GM18870 (cell line): ENCODE measurements around the gene ACYP2.
A peak's percentile ranks its signal among the peaks of the same experiment; 100 is the strongest.
"Not testable (repeated sequence)": the region's sequence is repeated elsewhere in the genome, so short reads cannot be mapped to it uniquely, and the experiment has no call there.

ENCODE experiments used
- ATAC-seq: cut with Tn5 transposase; IDR thresholded peaks from one replicate; pipeline ENCODE4 v1.9.1; 2021; ENCODE audit warnings: moderate library complexity; ENCODE audit not compliant: unreplicated experiment

The ACYP2 gene

DNA sequence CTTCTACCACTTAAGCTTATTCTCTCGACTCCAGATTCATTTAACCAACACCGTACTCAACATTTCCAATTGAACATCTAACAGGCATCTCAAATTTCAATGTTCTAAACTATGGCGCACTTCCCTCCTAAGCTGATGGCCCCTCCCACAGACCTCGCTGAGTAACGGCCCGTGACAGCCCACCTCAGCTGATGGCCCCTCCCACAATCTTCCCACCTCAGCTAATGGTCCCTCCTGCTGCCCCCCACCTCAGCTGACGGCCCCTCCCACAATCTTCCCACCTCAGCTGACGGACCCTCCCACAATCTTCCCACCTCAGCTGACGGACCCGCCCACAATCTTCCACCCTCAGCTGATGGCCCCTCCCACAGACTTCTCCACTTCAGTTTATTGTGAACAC, 197.7 kb downstream of the ACYP2 start:
- no peak for ATAC-seq

DNA sequence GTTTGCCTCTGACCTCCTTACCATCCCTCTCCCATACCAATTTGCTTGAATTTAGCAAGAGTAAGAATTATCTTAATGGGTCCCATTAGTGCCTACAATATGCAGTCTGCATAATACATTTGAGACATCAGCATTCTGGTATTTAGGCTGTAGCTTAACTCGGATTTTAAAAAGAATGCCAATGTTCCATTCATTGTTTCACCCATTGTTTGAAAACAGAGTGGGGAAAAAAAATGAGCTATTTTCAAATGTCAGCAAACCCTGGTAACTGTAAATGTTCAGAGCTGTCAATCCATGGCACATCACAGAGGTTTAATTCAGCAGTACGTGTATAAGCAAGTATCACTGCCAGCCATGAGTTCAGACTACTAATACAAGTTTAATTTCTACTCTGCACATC, 202.6 kb downstream of the ACYP2 start:
- no peak for ATAC-seq

DNA sequence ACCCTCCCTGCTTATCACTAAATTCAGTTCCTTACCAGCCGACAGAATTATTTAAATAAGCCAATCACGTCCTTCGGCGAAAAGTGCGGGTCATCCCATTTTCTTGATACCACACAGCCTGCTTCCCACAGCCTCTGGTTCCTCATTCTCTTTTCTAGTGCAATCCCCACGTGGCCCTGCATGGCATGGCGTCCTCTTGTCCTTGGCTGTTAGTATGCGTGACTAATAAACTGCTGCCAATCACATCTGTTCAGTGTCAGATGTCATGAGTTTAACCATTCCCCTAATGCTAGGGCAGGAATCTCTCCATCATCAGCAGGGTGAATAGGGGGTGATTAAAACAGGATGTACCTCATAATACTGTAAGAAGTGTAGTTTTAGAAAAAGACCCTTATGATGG, 203.4 kb downstream of the ACYP2 start:
- no peak for ATAC-seq

DNA sequence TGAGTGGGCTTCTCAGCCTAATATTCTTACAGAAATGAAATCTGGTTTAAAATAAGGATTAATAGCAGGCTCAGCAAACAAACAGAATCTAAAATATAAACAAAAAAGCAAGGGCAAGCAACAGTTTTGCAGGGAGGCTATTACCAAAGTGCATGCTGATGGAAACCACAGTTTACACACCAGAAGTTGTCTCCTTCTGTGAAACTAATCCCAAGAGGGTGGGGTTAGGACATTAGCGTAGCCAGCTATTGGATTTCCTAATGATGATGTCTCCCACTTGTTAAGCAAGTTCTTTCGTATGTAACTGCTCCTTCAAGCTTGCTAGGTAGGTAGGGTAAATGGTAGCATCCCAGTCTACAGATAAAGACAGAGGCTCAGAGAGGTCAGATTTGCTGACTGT, 205.6 kb downstream of the ACYP2 start:
- ATAC-seq = no peak

DNA sequence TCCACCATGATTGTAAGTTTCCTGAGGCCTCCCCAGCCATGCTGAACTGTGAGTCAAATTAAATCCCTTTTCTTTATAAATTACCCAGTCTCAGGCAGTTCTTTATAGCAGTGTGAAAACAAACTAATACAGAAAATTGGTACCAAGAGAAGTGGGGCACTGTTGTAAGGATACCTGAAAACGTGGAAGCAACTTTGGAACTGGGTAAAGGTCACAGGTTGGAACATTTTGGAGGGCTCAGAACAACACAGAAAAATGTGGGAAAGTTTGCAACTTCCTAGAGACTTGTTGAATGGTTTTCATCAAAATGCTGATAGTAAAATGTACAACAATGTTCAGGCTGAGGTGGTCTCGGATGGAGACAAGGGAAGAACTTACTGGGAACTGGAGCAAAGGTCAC, 209.1 kb downstream of the ACYP2 start:
- not testable (repeated sequence) for ATAC-seq

DNA sequence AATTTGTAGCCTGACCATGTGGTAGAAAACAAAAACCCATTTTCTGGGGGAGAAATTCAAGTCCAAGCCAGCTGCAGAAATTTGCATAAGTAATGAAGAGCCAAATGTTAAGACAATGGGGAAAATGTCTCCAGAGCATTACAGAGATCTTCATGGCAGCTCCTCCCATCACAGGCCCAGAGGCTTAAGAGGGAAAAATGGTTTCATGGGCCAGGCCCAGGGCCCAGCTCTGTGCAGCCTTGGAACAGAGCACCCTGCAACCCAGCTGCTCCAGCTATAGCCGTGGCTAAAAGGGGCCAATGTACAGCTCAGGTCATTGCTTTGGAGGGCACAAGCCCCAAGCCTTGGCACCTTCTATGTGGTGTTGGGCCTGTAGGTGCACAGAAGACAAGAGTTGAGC, 209.7 kb downstream of the ACYP2 start:
- ATAC-seq = no peak

DNA sequence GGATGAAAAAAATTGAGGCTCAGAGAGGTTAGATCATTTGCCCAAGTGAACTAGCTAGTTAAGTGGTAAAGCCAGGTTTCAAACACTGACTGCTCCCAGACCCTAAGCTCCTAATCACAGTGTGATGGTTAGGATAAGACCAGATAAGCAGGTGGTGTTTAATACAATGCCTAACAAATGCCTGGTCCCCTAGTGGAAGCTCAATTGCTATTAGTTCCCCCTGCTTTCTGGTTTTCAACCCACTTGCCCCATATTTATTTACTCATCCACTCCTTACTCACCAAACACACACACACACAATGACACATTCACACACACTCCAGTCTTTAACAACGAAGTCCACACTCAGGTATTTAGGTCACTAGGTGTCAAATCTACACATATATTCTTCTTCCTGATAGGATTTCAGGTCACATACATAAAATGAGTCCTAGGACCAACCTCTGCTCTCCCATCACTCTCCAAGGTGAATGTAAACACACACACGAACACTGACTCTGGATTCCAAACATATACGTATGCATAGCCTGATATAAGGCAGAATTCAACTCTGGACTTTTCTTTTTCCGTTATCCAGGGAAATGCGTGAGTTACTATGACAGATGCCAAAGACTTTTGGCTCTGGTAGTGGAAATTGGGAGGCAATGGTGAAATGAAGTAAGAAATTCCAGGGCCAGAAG, 214.2 kb downstream of the ACYP2 start:
- ATAC-seq = no peak

DNA sequence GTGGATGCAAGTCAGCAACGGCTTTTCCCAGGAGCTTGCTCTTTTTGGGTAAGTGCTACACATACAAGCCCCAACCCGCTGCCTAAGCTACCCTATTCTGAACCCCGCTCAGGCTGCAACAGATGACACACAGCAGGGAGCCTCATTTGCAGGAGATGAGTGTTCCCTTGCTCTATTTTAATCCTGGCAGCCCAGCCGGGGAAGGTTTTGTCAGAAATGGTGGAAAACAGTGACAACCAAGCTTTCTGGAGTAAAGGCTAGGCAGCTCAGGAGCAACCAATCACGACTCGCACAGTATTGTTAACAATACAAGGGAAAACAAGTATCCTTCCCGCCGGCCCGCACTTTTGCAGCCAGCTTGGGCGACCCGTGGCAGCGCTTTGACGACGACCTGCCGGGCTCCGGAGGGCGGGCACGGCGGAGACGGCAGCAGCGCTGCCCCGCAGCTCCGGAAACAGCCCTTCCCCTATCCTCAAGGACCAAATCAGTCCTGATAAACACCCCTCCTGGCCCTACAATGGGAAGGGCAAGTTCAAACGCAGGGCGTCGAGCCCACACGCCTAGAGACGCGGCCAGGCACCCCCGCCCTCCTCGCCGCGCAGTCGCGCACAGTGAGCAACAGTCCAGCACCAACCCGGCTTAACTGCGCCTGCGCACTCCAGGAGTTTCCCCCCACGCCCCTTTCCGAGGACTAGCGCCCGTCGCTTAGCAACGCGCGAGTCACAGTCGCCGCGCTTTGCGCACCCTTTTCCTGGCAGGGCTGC, 214.9 kb downstream of the ACYP2 start:
- ATAC-seq = peak; percentile 90

DNA sequence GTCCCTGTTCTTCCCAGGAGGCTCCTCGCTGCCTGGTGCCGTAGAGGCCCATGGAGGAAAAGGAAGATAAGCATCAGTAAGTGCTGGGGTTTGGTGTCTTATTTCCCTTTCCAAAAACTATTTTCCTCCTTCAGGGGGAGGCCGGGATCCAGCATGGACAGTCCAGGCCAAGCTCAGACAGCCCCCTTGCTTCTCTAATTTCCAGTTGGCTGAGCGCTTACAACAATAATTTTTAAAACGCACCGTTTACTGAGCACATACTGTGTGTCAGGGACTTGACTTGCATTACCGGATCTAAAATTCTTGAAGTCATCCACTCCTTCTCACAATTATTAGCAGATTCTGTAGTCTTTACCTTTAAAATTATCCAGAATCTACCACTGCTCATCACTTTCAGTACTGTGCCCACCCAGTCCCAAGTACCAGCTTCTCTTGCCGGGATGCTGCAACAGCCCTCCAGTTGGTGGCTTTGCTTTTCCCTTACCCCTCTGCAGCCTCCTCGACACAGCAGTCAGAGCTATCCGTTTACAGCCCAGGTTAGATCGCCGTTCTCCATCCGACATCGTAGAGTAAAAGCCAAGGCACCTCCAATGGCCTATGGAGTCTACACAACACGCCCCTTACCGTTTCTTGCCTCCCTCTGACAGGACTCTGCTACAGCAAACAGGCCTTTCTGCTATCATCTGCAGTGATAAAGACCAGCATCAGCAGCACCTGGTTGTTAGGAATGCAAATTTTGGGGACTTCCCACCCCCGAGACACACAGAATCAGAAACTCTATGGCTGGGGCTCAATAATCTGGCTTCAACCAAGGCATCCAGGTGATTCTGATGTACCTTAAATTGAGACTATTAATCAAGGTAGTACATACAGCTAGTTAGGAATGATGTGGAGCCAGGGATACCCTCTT, 215.8 kb downstream of the ACYP2 start:
- no peak for ATAC-seq

DNA sequence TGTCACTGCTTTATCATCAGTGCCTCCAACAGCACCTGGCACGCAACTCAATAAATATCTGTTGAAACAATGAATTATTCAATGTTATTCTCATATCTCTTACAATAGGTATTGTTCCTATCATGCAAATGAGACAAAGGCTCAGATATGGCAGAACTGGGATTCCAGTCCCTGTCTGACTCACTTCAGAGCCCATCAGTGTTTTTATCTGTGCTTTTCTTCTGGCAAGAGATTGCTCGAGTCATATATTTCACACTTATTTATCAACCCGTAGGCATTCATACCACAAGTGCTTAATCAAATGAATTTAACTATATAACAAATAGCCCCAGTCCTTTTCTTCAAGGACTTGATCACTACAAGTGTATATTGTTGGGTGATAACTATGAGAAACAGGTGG, 217.0 kb downstream of the ACYP2 start:
- no peak for ATAC-seq

DNA sequence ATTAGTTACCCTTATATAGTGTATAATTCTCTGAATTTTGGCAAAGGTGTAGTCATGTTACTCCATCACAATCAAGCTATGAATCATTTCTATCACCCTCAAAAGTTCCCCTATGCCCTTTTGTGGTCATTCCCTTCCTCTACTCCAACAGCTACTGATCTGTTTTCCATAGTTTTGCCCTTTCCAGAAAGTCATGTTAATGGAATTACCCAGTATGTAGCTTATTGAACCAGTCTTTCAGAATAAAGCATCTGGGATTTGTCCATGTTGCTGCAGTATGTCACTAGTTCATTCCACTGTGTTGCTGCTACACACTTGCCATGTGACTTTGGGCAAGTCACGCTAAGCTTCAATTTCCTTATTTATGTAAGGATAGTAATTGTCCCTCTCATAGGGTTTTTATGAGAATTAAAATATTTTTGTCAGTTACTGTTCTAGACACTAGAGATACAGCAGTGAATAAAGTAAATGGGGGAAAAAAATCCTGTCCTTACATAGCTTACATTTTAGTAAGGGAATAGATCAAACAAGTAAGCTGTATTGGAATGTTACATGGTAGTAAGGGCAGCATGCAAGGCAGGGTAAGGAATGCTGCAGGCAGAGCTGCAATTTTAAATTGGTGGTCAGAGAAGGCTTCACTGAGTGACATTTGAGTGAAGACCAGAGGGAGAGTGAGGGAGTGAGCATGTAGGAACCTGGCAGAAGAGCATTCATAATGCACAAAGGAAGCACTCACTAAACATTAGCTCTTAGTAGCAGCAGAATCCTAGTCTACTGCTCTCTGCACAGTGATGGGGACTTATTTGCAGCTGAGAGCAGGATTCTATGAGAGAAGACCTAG, 220.9 kb downstream of the ACYP2 start:
- no peak for ATAC-seq

DNA sequence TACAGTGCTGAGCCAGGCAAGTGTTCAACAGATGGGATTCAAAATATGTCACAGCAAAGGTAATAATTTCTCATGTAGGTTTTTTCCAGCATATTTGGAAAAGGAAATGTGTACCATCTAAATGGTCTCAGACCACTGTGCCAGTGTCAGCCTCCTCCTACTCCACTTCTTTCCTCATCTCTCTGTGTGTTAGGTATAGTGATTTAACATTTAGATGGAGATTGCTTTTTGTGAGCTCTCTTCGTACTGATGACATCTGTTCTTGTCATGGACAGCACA, 221.5 kb downstream of the ACYP2 start:
- ATAC-seq = no peak

DNA sequence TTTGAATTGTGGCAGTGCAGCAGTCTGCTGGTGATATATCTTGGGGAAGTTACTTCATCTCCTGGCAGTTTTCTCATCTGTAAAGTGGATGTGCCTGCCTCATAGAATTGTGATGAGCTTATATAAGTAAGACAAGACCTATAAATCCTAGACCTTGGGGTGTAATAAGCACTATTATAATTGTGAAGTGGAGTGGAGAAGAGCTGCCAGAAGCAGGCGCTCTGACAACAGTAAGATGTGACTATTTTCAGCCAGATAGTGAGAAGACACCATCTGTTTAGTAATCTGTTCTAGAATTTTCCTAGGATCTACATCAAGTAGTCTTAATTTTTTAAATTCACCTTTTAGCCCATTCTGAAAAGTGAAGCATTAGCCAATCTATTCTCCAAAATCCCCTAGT, 226.2 kb downstream of the ACYP2 start:
- ATAC-seq = no peak

DNA sequence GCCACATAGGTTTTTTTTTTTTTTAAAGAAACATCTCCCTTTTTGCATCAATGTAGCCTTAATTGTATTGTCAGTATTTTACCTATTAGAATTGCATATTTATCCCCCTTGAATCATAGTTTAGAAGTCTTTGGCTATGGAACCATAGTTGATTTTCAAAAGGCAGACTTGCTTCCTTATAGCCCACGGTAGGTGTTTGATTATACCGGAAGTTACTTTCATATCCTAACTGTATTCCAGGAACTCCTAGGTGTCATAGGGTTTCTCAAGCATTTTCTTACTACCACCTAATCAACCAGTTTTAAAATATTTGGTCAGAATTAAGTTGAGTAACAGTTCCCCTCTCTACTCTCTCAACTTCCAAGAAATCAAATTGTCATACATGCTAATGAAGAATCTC, 227.2 kb downstream of the ACYP2 start:
- ATAC-seq = no peak

DNA sequence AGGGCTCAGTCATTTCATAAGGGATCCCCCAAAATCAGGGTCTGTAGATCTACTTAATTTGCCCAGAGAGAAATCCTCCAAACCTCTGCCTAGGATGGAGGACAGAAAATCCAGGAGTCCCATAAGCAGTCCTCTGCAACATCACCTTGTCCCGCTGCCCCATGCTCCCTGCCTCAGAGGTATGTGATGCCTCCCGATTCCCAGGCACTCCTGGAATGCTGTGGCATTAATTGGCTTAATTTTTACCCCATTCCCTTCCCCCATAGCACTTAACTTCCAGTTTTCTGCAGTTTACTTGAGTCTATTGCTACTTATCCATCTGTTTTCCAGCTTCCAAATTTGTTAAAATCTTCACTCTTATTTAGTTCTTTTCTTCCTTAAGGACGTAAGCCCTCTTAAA, 232.2 kb downstream of the ACYP2 start:
- no peak for ATAC-seq

DNA sequence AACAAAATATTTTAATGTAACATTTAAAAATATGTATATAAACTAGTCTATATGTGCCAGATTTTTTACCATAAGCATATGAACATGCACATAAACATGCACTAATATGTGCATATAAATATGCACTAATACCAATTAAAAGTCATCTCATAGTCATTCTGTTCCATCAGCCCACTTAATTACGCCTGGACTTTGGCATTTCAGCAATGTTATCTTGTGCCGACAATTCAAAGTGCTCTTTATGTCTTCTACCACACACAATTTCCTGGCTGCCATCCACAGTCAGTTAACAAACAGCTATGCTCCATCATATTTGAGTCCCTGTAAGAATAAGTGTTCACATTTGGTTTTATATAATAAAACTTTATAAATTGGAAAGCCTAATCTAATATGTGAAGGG, 233.2 kb downstream of the ACYP2 start:
- no peak for ATAC-seq

DNA sequence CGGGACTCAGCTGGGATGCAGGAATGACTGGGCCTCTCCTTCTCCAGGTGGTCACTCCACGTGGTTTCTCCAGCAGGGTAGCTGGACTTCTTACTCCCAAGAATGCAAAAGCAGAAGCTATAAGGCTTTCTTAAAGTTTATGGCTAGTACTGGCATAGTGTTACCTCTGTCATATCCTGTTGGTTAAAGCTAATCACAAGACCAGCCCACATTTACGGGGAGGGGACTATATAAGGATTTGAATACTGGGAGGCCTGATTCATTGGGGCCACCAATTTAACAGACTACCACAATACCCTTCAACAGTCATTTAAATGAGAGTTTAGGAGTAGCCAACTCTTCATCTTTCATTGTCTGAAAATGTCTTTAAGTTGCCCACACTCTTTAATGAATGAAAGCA, 235.0 kb downstream of the ACYP2 start:
- ATAC-seq = no peak

DNA sequence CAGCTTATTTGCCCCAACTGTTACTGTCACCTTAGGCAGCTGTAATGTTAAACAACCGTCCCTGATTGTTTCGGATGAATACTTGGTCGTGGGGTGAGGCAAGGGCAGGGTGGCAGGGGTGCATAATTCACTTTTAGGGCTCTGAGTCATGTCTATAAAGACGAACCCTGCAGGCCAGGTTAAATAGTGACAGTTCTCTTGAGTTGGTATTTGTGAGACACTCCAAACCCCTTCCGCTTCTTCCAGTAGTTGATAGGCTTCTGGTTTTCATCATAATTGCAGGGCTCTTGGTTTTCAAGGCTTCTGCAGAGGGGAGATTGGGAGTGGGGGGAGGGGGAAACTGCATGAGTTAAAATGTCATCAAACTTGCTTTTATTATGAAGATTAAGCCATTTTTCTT, 237.8 kb downstream of the ACYP2 start:
- no peak for ATAC-seq
